Measurements from ENCODE around the gene ARHGEF16.

- TF ChIP-seq CTCF (conservative IDR thresholded peaks at IDR 0.05; ENCODE audit: low read depth, low read length) (no peak), EZH2 (IDR thresholded peaks at IDR 0.05; ENCODE audit: borderline replicate concordance, low read depth, low read length, poor library complexity, severe bottlenecking) (no peak)
Observed at GRCh38 chr1:3515272-3515671, 60.8 kb downstream of the ARHGEF16 start.
